Left renal cortex interstitium (tissue), 4 donors: Measurements from ENCODE around the gene SMAD9. TPM values are rescaled to one million over a fixed set of nuclear protein-coding genes. Genes with fewer than 3 reads are reported as not detected.

ENCODE experiments used
- DNase-seq, 4 donors: peaks; one replicate each; pipeline ENCODE4 v3.0.0-alpha.2; 2013; ENCODE audit warnings: low read depth in 4 of 4, low spot score in 2 of 4, missing footprints in 1 of 4
- polyA plus RNA-seq, 4 donors: library from polyadenylated mRNA; unstranded; fragments of 120-200 nt; gene quantifications; one replicate each; pipeline ENCODE4 v1.2.1, GENCODE V29; 2013; ENCODE audit not compliant: insufficient read length in 4 of 4

SMAD9 gene
- polyA plus RNA-seq = 10 to 100 TPM; 29.3 to 36.1 (median 31.2) TPM

GRCh38 chr13:36919833-36920615, at the start of gene SMAD9:
SMAD9 (minus strand) TSS chr13:36920238; CDS start chr13:36879689, 40,549 bp downstream.
- DNase-seq = no peak

DNA sequence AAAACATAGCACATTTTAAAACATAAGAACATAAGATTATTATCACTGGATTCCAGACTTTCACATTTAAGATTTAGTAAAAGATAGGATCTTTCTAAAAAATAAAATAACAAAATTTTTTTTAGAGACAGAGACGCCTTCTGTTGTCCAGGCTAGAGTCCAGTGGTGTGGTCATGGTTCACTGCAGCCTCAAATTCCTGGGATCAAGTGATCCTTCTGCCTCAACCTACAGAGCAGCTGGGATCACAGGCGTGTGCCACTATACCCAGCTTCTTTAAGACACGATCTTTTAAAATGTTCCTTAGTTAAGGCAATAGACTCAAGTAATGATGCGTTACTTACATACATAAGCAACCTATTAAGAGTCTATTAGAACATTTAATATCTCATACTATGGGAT, 46.4 kb upstream of the SMAD9 start:
- DNase-seq = no peak

- no peak for DNase-seq
These were observed 45.7 kb upstream of the SMAD9 start for GRCh38 chr13:36965767-36966166.

GRCh38 chr13:36959456-36960116, 39.5 kb upstream of the SMAD9 start:
- DNase-seq = no peak

DNA sequence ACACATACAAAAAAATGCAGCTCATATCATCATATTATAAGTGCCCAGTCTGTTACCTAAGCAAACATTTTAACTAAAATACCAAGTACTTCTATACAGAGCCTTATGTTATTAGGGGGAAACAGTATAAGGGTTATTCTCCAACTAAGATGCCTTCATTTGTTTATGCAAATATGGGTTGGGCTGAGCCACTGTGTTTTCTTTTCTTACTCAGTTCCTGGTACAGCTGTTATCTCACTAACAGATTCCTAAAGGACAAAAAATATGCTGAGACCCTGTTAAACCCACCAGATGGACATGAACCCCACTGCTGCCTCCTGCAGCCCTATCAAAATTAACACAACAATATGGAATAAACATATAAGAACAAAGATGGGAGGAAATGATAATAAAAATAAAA, 34.5 kb upstream of the SMAD9 start:
- DNase-seq = no peak

DNA sequence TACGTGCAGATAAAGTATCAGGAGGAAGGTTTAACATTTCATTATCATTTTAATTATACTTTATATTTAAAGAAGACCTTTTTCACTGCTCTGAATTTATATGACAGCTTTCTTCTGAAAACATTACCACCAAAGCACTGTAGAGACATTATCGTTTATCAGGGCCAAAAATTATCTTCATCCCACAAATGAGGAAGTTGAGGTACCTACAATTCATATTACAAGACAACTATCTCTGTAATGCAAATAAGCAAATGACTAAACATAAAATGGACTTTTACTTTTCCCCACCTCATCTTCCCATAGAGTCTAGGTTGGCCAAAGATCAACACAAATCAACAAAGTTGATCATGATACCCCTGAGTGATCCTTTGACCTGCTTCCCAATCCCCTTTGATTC, 30.9 kb upstream of the SMAD9 start:
- DNase-seq = no peak

DNA sequence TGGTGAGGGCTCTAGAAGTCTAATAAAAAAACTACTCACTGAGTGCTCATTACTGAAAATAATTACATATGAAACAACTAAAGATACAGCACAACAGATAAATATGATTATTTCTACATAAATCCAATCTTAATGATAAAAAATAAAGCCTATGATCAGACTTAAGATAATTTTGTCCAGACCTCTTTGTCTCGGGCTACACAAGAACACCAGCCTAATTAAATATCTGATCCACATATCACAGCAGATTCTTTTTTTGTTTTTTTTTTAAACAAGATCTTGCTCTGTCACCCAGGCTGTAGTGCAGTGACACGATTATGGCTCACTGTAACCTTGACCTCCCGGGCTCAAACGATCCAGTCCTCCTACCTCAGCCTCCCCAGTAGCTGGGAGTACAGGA, 30.3 kb upstream of the SMAD9 start:
- DNase-seq = no peak

DNA sequence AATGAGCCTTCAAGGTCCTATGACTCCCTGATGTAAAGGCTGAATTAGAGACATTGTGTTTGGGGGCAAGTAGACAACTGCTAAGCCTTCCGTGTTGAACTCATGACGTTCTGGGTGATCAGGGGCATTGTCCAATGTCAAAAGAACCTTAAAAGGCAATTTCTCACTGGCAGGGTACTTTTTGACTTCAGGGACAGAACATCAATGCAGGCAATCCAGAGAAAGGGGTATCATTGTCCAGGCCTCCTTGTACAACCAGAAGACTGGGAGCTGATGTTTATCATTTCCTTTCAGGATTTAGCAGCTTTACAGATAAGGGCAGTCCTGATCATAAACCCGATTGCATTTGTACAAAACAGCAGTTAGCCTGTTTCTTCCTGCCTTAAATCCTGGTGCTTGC, 25.0 kb upstream of the SMAD9 start:
- DNase-seq = no peak

DNA sequence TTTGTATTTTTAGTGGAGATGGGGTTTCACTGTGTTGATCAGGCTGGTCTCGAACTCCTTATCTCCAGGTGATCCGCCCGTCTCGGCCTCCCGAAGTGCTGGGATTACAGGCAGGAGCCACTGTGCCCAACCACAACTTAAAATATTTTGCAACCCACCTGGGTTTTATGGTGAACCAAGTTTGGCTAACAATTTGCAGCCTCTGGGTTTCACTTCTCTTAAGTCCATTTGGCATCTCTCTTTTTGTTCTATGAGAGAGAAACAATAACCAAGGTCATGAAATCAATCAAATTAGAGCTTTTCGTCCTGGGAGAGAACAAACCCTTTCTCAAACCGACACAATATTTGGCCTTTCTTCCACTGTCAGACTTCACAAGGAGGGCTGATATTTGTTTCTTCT, 5.6 kb upstream of the SMAD9 start:
- no peak for DNase-seq

GRCh38 chr13:36924001-36924400, 4.0 kb upstream of the SMAD9 start:
- DNase-seq = no peak

- DNase-seq = no peak
These were observed 1.7 kb upstream of the SMAD9 start for GRCh38 chr13:36921631-36922301.

DNA sequence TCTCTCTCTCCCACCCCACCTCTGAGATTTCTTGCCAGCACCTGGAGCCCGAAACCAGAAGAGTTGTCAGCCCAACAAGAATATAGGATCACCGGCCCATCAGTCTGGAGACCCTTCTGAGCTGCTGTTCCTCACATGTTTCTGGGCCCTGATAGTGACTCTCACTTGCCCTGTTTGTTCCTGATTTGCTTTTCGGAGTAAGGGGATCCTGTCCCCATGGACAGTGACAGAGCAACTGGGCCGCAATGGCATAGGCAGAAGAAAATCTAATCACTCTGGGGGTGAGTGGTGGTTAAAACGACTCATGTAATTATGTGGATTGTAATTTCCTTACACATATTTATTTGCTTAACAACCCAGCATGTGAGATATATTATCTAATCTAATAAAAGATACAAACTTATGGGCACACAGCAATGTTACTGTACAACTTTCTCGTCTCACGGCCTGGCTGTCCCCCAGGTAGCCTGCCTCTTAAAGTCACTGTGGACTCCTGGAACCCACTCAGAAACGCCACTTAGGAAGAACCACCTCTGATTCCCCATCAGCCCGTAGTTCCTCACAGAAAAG, 663 bp upstream of the SMAD9 start:
- no peak for DNase-seq

GRCh38 chr13:36919171-36919832, 736 bp downstream of the SMAD9 start:
- peak in 1 of 4 donors; percentile 52 for DNase-seq

GRCh38 chr13:36918246-36919131, 1.5 kb downstream of the SMAD9 start:
- peak in 1 of 4 donors; percentile 52 for DNase-seq

GRCh38 chr13:36917311-36917710, 2.7 kb downstream of the SMAD9 start:
- no peak for DNase-seq

GRCh38 chr13:36915896-36916640, 4.0 kb downstream of the SMAD9 start:
- DNase-seq = no peak

DNA sequence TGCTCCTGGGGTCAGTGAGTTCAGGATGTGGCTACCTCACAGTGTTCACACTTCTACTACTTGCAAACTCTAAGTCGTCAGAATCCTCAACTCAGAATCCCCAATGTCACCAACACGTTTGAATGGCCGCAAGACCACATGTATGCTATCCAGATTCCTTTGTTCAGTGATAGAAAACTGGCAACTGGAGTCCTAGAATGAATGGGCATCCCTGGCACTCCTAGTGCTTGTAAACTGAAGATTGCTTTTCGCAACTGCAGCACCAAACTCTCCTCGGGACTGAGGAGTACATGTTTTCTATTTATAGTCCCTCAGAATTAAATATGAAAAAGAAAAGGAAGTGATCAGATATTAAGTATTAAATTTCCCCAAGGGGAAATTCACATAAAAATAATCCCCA, 4.9 kb downstream of the SMAD9 start:
- no peak for DNase-seq

GRCh38 chr13:36914648-36915047, 5.4 kb downstream of the SMAD9 start:
- no peak for DNase-seq

- no peak for DNase-seq
These were observed 6.6 kb downstream of the SMAD9 start for GRCh38 chr13:36913463-36913862.
